Measurements from ENCODE around the gene USP2. TPM values are rescaled to one million over a fixed set of nuclear protein-coding genes. Genes with fewer than 3 reads are reported as not detected.

The USP2 gene
- total RNA-seq, 2 donors from 2014 or later: 7.9 to 11.6 TPM

- H3K27ac ChIP-seq: no peak overlapping the region
- no peak for TF ChIP-seq CTCF (IDR thresholded peaks at IDR 0.05)
- H3K9me3 ChIP-seq: no peaks in the 10 kb centered on the region
- H3K4me3 ChIP-seq: no peak overlapping the region
- no peaks in the 10 kb centered on the region for H3K36me3 ChIP-seq
- intact Hi-C loops (cut with DNase I): no loop called here
- H3K27me3 ChIP-seq: peaks cover 6% of the 10 kb centered on the region
- H3K9ac ChIP-seq (ENCODE audit: low read depth in 2 of 2, low read length in 2 of 2): no peak overlapping the region
- peaks cover 3% of the 10 kb centered on the region for H3K4me1 ChIP-seq
- no peak for DNase-seq
Measured at GRCh38 chr11:119309953-119310681, 71.4 kb downstream of the USP2 start.

- H3K27me3 ChIP-seq: peaks cover under 1% of the 10 kb centered on the region
- H3K4me1 ChIP-seq: no peaks in the 10 kb centered on the region
- H3K27ac ChIP-seq: no peak overlapping the region
- H3K9me3 ChIP-seq: no peaks in the 10 kb centered on the region
- H3K36me3 ChIP-seq: no peaks in the 10 kb centered on the region
- no peak overlapping the region for H3K9ac ChIP-seq (ENCODE audit: low read depth in 2 of 2, low read length in 2 of 2)
- intact Hi-C loops (cut with DNase I): no loop called here
- H3K4me3 ChIP-seq: no peak overlapping the region
- no peak for DNase-seq
- no peak for TF ChIP-seq CTCF (IDR thresholded peaks at IDR 0.05)
Measured at GRCh38 chr11:119309411-119309810, 72.1 kb downstream of the USP2 start.

- H3K9ac ChIP-seq (ENCODE audit: low read depth in 2 of 2, low read length in 2 of 2): no peak overlapping the region
- intact Hi-C loops (cut with DNase I): no loop called here
- no peak for TF ChIP-seq CTCF (IDR thresholded peaks at IDR 0.05)
- no peak overlapping the region for H3K4me3 ChIP-seq
- no peak overlapping the region for H3K27ac ChIP-seq
- no peaks in the 10 kb centered on the region for H3K36me3 ChIP-seq
- no peaks in the 10 kb centered on the region for H3K9me3 ChIP-seq
- DNase-seq: no peak
- H3K27me3 ChIP-seq: no peaks in the 10 kb centered on the region
- no peaks in the 10 kb centered on the region for H3K4me1 ChIP-seq
Measured at GRCh38 chr11:119307974-119308373, 73.5 kb downstream of the USP2 start.

GRCh38 chr11:119307219-119307618, 74.3 kb downstream of the USP2 start:
- no peak for TF ChIP-seq CTCF (IDR thresholded peaks at IDR 0.05)
- no peak overlapping the region for H3K9ac ChIP-seq (ENCODE audit: low read depth in 2 of 2, low read length in 2 of 2)
- no peak overlapping the region for H3K27ac ChIP-seq
- intact Hi-C loops (cut with DNase I): no loop called here
- H3K4me3 ChIP-seq: no peak overlapping the region
- DNase-seq: no peak
- no peaks in the 10 kb centered on the region for H3K27me3 ChIP-seq
- no peaks in the 10 kb centered on the region for H3K9me3 ChIP-seq
- H3K36me3 ChIP-seq: no peaks in the 10 kb centered on the region
- H3K4me1 ChIP-seq: no peaks in the 10 kb centered on the region

- Histone ChIP-seq H3K36me3 (no peaks in the 10 kb centered on the region), H3K4me3 (no peak overlapping the region), H3K27me3 (no peaks in the 10 kb centered on the region), H3K27ac (no peak overlapping the region), H3K4me1 (no peaks in the 10 kb centered on the region), H3K9me3 (no peaks in the 10 kb centered on the region), H3K9ac (ENCODE audit: low read depth in 2 of 2, low read length in 2 of 2) (no peak overlapping the region)
- DNase-seq: no peak
- intact Hi-C loops (cut with DNase I): no loop called here
- no peak for TF ChIP-seq CTCF (IDR thresholded peaks at IDR 0.05)
Measured at GRCh38 chr11:119306373-119306890, 75.1 kb downstream of the USP2 start.
